Peyer's patch (tissue), 4 donors: ENCODE results near the gene SLC11A1. TPM values are rescaled to one million over a fixed set of nuclear protein-coding genes. Genes with fewer than 3 reads are reported as not detected.
A peak's percentile ranks its signal among the peaks of the same experiment; 100 is the strongest.

Source experiments
- DNase-seq, 3 donors: peaks; one replicate each; pipeline ENCODE4 v3.0.0-alpha.2; 2017 to 2019
- H3K27ac ChIP-seq, 4 donors: fragments of 200-600 bp; sonication (generic); one replicate each; pipeline ENCODE4 v1.5.1; 2016 to 2019
- H3K27me3 ChIP-seq, 2 donors: fragments of 200-600 bp; sonication (generic); one replicate each; pipeline ENCODE4 v1.5.1; 2019
- H3K36me3 ChIP-seq, 3 donors: fragments of 200-600 bp; sonication (generic); one replicate each; pipeline ENCODE4 v1.5.1; 2016 to 2019
- H3K4me1 ChIP-seq, 4 donors: fragments of 200-600 bp; sonication (generic); one replicate each; pipeline ENCODE4 v1.5.1; 2016 to 2019
- H3K4me3 ChIP-seq, 4 donors: fragments of 200-600 bp; sonication (generic); 1 replicate in 3 of 4; 2 replicates in 1 of 4; pipeline ENCODE4 v1.5.1; 2016 to 2019; ENCODE audit warnings: mild to moderate bottlenecking in 1 of 4
- H3K9me3 ChIP-seq, 4 donors: fragments of 200-600 bp; sonication (generic); one replicate each; pipeline ENCODE4 v1.5.1; 2016 to 2019; ENCODE audit warnings: mild to moderate bottlenecking in 1 of 4
- CTCF ChIP-seq, 6 experiments: fragments of 450-650 bp in 4 of 6; fragments of 200-600 bp in 2 of 6; sonication (generic) in 1 of 6; IDR thresholded peaks; one replicate each; pipeline ENCODE4 v1.5.1; 2017 to 2019; ENCODE audit warnings: antibody characterized with exemption in 6 of 6, mild to moderate bottlenecking in 3 of 6, moderate library complexity in 1 of 6
- POLR2A ChIP-seq, 2 donors: fragments of 450-650 bp; IDR thresholded peaks; one replicate each; pipeline ENCODE4 v1.5.1; 2017; ENCODE audit warnings: antibody characterized with exemption in 2 of 2, mild to moderate bottlenecking in 2 of 2, moderate library complexity in 2 of 2
- total RNA-seq, 4 donors: library from RNA; depleted of rRNA; stranded (reverse); fragments of >200 nt; gene quantifications; one replicate each; pipeline ENCODE4 v1.1.0, GENCODE V29; 2016

Gene SLC11A1
- total RNA-seq, 4 donors from 2014 or later: 2.8 to 21.5 (median 8.6) TPM

- H3K4me1 ChIP-seq: peaks cover 0 to 11% (median 0%) of the 10 kb centered on the region in 4 donors
- H3K27me3 ChIP-seq: no peaks in the 10 kb centered on the region
- DNase-seq: peak in 1 of 3 donors; percentile 61
- peaks cover 0 to 24% (median 0%) of the 10 kb centered on the region in 3 donors for H3K36me3 ChIP-seq
- no peaks in the 10 kb centered on the region for H3K9me3 ChIP-seq
- H3K27ac ChIP-seq: peak overlapping the region in 3 of 4 donors; percentile 66 to 88 (median 78)
- peak overlapping the region in 3 of 4 donors; percentile 27 to 62 (median 60) for H3K4me3 ChIP-seq
- TF ChIP-seq CTCF (IDR thresholded peaks at IDR 0.05) (no peak), POLR2A (IDR thresholded peaks at IDR 0.05) (no peak)
Measured at GRCh38 chr2:218421027-218421426, 39.0 kb downstream of the SLC11A1 start.

GRCh38 chr2:218422403-218423086, 40.5 kb downstream of the SLC11A1 start:
- peak; percentile 79 to 89 for TF ChIP-seq POLR2A (IDR thresholded peaks at IDR 0.05)
- TF ChIP-seq CTCF (IDR thresholded peaks at IDR 0.05): no peak
- H3K27ac ChIP-seq: peak overlapping the region in 3 of 4 donors; percentile 66 to 88 (median 78)
- H3K9me3 ChIP-seq: no peaks in the 10 kb centered on the region
- peaks cover 0 to 8% (median 0%) of the 10 kb centered on the region in 4 donors for H3K4me1 ChIP-seq
- no peaks in the 10 kb centered on the region for H3K27me3 ChIP-seq
- DNase-seq: peak in 2 of 3 donors; percentile 67 to 77
- H3K36me3 ChIP-seq: peaks cover 0 to 38% (median 0%) of the 10 kb centered on the region in 3 donors
- peak overlapping the region in 2 of 4 donors; percentile 14 to 62 for H3K4me3 ChIP-seq

GRCh38 chr2:218423584-218423983, 41.5 kb downstream of the SLC11A1 start:
- Histone ChIP-seq H3K4me3 (peak overlapping the region in 1 of 4 donors; percentile 11), H3K36me3 (peaks cover 0 to 48% (median 0%) of the 10 kb centered on the region in 3 donors)
- no peak for DNase-seq

GRCh38 chr2:218425531-218425930, 43.5 kb downstream of the SLC11A1 start:
- TF ChIP-seq CTCF (IDR thresholded peaks at IDR 0.05) (no peak), POLR2A (IDR thresholded peaks at IDR 0.05) (no peak)
- Histone ChIP-seq H3K27me3 (no peaks in the 10 kb centered on the region), H3K27ac (no peak overlapping the region), H3K36me3 (peaks cover 0 to 65% (median 0%) of the 10 kb centered on the region in 3 donors), H3K9me3 (no peaks in the 10 kb centered on the region), H3K4me3 (no peak overlapping the region), H3K4me1 (no peaks in the 10 kb centered on the region)
- no peak for DNase-seq

More at GRCh38 chr2:218423584-218423983, 41.5 kb downstream of the SLC11A1 start:
- Histone ChIP-seq H3K27ac (no peak overlapping the region), H3K27me3 (no peaks in the 10 kb centered on the region), H3K9me3 (no peaks in the 10 kb centered on the region), H3K4me1 (peaks cover 0 to 1% (median 0%) of the 10 kb centered on the region in 4 donors)
- TF ChIP-seq CTCF (IDR thresholded peaks at IDR 0.05) (no peak), POLR2A (IDR thresholded peaks at IDR 0.05) (no peak)

- H3K27ac ChIP-seq: no peak overlapping the region
- H3K36me3 ChIP-seq: peaks cover 0 to 69% (median 0%) of the 10 kb centered on the region in 3 donors
- TF ChIP-seq POLR2A (IDR thresholded peaks at IDR 0.05) (no peak), CTCF (IDR thresholded peaks at IDR 0.05) (no peak)
- no peak overlapping the region for H3K4me3 ChIP-seq
- peak in 1 of 3 donors; percentile 41 for DNase-seq
- H3K9me3 ChIP-seq: no peaks in the 10 kb centered on the region
- H3K4me1 ChIP-seq: no peaks in the 10 kb centered on the region
- H3K27me3 ChIP-seq: no peaks in the 10 kb centered on the region
Measured at GRCh38 chr2:218427741-218428140, 45.7 kb downstream of the SLC11A1 start.
